ENCODE results near the gene ZBTB42.

Gene ZBTB42

GRCh38 chr14:104770072-104770579 is 30.8 kb upstream of the ZBTB42 start:
- no peak for DNase-seq

GRCh38 chr14:104770851-104771272 is 30.0 kb upstream of the ZBTB42 start:
- DNase-seq, result peak; percentile 50

- no peak for DNase-seq
Measured at GRCh38 chr14:104771374-104771773, 29.5 kb upstream of the ZBTB42 start.

GRCh38 chr14:104771918-104772706 is 28.8 kb upstream of the ZBTB42 start:
- DNase-seq, result no peak

- no peak for DNase-seq
Measured at GRCh38 chr14:104772707-104773504, 28.0 kb upstream of the ZBTB42 start.

- DNase-seq, result no peak
Measured at GRCh38 chr14:104773505-104774452, 27.1 kb upstream of the ZBTB42 start.

GRCh38 chr14:104774453-104775072 is 26.3 kb upstream of the ZBTB42 start:
- DNase-seq, result no peak

- DNase-seq, result no peak
Measured at GRCh38 chr14:104775073-104775489, 25.8 kb upstream of the ZBTB42 start.

- no peak for DNase-seq
Measured at GRCh38 chr14:104776481-104776880, 24.4 kb upstream of the ZBTB42 start.

- DNase-seq, result no peak
Measured at GRCh38 chr14:104776961-104777807, 23.7 kb upstream of the ZBTB42 start.

- no peak for DNase-seq
Measured at GRCh38 chr14:104777808-104778249, 23.1 kb upstream of the ZBTB42 start.

- DNase-seq, result no peak
Measured at GRCh38 chr14:104778694-104779331, 22.1 kb upstream of the ZBTB42 start.

- no peak for DNase-seq
Measured at GRCh38 chr14:104779776-104780512, 21.0 kb upstream of the ZBTB42 start.

GRCh38 chr14:104780513-104781030 is 20.3 kb upstream of the ZBTB42 start:
- DNase-seq, result no peak

GRCh38 chr14:104781271-104782077 is 19.4 kb upstream of the ZBTB42 start:
- DNase-seq, result no peak

GRCh38 chr14:104782086-104782807 is 18.7 kb upstream of the ZBTB42 start:
- no peak for DNase-seq

GRCh38 chr14:104782808-104783139 is 18.1 kb upstream of the ZBTB42 start:
- DNase-seq, result no peak

Measured in stimulated activated CD8-positive, alpha-beta memory T cell treated with anti-CD3 and anti-CD28 coated beads, Interleukin-4, amount 100 ng/mL, for 48 hours (primary cell).